Bone marrow (tissue), 2 donors: Measurements from ENCODE around the gene RNF220.
"Not testable (repeated sequence)": the region's sequence is repeated elsewhere in the genome, so short reads cannot be mapped to it uniquely, and the experiment has no call there.

ENCODE experiments used
- DNase-seq, 2 donors: peaks; one replicate each; lab custom pipeline; 2025; lab: John Stamatoyannopoulos, UW

RNF220 gene

GRCh38 chr1:44654621-44655187 is 249.6 kb downstream of the RNF220 start:
- DNase-seq, result no peak

DNA sequence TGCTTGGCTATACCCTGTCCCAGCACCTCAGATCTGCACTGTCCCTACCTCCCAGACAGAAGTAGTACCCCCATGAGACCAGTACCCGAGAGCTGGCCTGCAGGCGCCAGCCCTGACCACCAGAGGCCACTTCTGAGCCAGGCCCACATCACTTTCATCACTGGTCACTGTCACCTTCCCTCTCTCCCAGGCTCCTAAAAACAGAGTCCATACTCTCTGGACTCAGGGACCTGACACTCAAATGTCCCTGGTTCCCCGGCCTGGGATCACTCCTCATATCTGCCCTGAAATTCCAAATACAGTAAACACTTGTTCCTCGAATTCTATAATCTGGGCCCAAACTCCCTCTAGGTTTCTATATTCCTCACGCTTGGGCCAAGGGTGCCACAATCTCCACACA is 250.6 kb downstream of the RNF220 start:
- DNase-seq, result peak in 1 of 2 donors; percentile 23

DNA sequence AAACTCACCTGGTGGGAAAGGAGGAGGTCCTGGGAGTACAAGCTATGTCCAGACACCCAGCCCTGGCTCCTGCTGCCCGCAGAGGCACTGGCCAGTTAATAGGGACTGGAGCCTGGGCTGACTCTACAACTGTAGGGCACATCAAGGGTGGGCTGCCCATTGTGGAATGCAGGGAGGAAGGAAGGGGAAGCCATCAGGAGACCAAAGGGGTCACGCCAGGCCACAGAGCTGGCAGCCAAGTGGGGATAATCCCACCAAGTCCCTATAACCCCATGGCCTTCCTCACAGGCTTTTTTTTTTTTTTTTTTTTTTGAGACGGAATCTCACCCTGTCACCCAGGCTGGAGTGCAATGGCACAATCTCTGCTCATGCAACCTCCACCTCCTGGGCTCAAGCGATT is 254.5 kb downstream of the RNF220 start:
- DNase-seq, result no peak

GRCh38 chr1:44660176-44660575 is 255.1 kb downstream of the RNF220 start:
- DNase-seq, result no peak

DNA sequence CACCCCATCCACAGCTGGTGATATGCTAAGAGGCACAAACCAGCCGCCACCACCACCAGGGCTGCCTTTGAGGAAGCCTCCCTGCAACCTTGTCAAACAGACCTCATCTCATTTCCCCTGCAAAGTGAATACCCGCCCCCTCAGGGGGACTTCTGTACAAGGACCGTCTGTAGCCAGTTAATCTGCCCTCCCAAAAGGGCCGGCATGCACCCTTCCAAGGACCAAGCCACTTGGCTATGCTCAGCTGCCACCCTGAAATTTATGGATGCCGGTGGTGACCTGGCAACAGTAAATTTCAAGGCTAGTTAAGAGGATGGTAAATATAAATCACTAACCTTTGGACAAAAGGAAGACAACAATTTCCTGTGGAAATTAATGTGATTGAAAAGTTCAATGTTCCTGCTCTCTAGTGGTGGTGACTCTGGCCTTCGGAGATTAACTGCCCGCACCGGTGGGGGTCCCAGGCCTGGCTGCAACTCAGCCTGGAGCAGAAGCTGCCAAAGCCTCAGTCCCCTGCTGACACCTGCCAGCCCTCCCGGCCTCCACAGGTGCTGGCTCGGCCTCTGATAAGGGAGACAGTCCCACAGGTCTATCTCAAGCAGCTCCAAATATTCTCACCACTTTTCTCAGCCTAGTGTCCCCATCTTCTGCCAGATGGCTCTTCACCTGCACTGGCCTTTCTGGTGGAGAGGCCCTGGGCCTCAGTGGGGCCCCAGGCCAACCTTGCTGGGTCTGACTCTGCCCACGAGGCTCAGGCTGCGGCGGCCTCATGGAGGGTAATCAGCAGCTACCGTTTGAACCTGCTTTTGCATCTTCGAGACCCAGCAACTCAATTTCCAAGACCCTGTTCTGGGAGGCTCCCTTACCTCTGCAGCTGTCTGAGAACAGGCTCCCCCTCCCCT is 257.0 kb downstream of the RNF220 start:
- DNase-seq, result peak in 1 of 2 donors; percentile 25

- DNase-seq, result no peak
These were observed 257.6 kb downstream of the RNF220 start for GRCh38 chr1:44662683-44663030.

DNA sequence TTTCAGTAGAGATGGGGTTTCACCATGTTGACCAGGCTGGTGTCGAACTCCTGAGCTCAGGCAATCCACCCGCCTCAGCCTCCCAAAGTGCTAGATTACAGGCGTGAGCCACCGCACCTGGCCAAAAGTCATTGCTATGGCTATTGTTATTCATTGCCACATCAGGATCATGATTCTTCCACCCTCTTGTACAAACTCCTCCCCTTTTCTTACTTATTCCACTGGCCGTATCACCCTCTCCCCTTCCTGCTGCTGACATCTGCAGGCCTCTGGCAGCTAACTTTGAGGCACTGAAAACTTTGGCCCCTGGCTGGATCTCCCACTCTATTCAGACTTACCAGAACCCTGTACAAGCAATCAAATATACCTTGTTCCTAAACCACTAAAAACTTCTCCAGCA is 258.4 kb downstream of the RNF220 start:
- DNase-seq, result no peak

- peak in 1 of 2 donors; percentile 72 for DNase-seq
These were observed 259.8 kb downstream of the RNF220 start for GRCh38 chr1:44664730-44665370.

DNA sequence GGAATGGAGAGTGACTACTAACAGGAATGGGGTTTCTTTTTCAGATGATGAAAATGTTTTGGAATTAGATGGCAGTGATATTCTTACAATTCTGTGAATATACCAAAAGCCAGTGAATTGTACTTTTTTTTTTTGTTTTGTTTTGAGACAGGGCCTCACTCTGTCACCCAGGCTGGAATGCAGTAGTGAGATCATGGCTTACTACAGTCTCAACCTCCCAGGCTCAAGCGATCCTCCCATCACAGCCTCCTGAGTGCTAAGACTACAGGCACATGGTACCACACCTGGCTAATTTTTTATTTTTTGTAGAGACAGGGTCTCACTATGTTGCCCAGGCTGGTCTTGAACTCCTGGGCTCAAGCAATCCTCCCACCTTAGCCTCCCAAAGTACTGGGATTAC is 261.7 kb downstream of the RNF220 start:
- not testable (repeated sequence) for DNase-seq

DNA sequence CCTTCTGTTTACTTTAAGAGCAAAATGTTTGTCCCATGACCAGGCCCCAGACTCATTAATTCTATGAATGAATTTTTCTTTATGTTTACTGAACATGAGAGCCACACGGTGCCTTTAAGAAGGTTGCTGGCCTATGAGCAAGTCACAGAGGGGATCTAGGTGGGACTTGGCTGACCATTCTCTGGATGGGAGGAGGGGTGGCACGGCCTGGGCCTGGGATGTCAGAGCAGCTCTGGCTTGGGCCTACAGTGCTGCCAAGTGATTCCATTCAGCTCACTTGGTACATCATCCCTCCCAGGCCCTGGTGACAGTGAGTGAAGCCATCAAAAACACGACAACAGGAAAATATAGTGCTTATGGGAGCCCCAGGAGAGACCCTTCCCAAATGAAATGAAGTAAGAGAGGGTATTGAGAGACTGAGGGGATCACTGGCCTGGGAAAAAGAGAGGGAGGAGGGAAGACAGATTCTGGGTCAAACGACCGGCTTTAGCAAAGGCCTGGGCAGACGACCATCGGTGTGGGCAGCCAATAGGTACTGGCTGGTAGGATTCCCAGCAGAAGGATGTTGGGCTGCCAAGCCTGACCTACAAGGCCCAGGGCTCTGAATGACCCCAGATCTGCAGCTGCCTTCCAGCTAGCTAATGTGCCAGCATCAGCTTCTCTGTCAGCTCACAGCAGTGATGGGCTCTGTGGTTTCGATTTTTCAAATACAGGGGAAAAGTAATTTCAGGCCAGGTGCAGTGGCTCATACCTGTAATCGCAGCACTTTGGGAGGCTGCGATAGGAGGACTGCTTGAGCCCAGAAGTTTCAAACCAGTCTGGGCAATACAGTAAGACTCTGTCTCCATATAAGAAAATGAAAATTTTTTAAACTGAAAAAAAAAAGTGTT is 265.9 kb downstream of the RNF220 start:
- no peak for DNase-seq

- peak; percentile 18 to 94 for DNase-seq
These were observed 267.4 kb downstream of the RNF220 start for GRCh38 chr1:44672254-44672955.

- no peak for DNase-seq
These were observed 268.1 kb downstream of the RNF220 start for GRCh38 chr1:44672961-44673674.

DNA sequence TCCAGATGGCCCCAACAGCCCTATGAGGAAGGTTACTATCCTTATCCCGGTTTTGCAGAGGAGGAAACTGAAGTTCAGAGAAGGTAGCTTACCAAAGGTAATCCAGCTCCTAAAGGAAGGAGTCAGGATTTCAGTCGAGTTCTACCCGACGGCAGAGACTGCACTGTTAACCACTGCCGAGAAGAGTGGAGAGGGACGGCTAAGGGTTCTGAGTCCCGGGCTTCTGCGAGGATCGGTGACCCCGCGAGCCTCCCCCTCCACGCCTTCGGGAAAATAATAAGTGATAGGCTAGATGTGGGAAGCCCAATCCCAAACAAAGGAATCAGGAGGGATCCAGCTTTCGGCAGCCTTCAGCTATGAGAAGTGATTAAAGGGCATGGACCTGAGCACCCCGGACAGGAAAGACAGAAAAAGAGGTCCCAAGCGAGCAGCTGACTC is 268.6 kb downstream of the RNF220 start:
- DNase-seq, result no peak

- DNase-seq, result peak; percentile 91 to 95
These were observed 269.3 kb downstream of the RNF220 start, which contains the start of the genes ARMH1 and TMEM53 for GRCh38 chr1:44674113-44675000. TSS of gene ARMH1 (plus strand) at chr1:44674714. CDS start at chr1:44689698, 14,984 bp downstream. TSS of gene TMEM53 (minus strand) at chr1:44674481. CDS start at chr1:44674391, 90 bp downstream.

- no peak for DNase-seq
These were observed 270.1 kb downstream of the RNF220 start for GRCh38 chr1:44675186-44675585.

- DNase-seq, result peak in 1 of 2 donors; percentile 91
These were observed 271.6 kb downstream of the RNF220 start for GRCh38 chr1:44676484-44677200.

DNA sequence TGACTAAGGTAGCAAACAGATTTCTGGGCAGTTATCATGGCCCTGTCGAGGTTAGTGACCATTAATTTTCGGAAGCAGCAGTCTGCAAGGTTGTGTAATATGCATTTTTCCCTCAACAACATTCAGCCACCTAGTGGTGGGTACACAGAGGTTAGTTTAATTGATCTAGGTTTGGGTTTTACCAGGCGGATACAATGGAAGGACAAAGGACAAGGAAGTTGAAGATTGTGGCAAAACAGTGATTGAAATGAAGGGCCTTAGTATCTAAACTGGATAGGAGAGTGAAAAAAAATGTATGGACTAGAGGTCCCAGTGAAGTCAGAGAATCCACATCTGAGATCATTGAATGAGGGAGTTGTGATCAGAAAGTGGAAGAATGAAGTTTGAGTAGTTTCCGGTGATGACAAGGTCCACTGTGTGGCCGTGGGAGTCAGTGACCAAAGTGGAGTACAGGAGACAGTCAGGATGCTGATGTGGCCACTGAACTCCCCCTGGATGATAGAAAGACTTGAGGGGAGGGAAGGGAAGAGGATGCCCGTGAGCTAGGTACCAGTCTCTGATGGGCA is 272.2 kb downstream of the RNF220 start:
- no peak for DNase-seq

- no peak for DNase-seq
These were observed 273.1 kb downstream of the RNF220 start for GRCh38 chr1:44678120-44678519.
